HCT116 (cell line): Measurements from ENCODE around the gene PLG. TPM values are rescaled to one million over a fixed set of nuclear protein-coding genes. Genes with fewer than 3 reads are reported as not detected.
"Not testable (repeated sequence)": the region's sequence is repeated elsewhere in the genome, so short reads cannot be mapped to it uniquely, and the experiment has no call there.

Source experiments
- ATAC-seq: fragments of 200-7000 bp; cut with Tn5 transposase; 2 replicates; pipeline ENCODE4 v1.9.1; 2020; ENCODE audit warnings: mild to moderate bottlenecking, moderate library complexity
- BruUV-seq: library from RNA; stranded (reverse); fragments of 400-500 nt; replicated peaks from 2 replicates; lab custom pipeline; 2021; lab: Mats Ljungman, UMichigan
- CTCF ChIA-PET: fragments of 300-600 bp; sonication (Branson Sonifier 250); formaldehyde crosslinking; loops from one replicate; lab custom pipeline; 2021; ENCODE audit warnings: antibody characterized with exemption; lab: Charles Lee
- POLR2A ChIA-PET: fragments of 300-600, 350-600 bp; sonication (Branson Sonifier 250); formaldehyde crosslinking; loops from one replicate; lab custom pipeline; 2021; ENCODE audit warnings: antibody characterized with exemption; lab: Charles Lee
- RAD21 ChIA-PET, 2 experiments: fragments of 300-600 bp; sonication (Branson Sonifier 250); formaldehyde crosslinking; loops; one replicate each; lab custom pipeline; 2023; ENCODE audit warnings: low total read pairs in 2 of 2; ENCODE audit not compliant: uncharacterized antibody in 2 of 2, unreplicated experiment in 2 of 2, low non-redundant PET in 1 of 2; lab: Charles Lee
- DNase-seq: peaks from one replicate; pipeline ENCODE4 v3.0.0-alpha.2; 2010; ENCODE audit warnings: low read depth, low spot score
- H2AFZ ChIP-seq: fragments of 200-600 bp; shearing (Covaris generic), sonication (generic); 2 replicates; pipeline ENCODE4 v1.6.1; 2017; ENCODE audit warnings: low read depth, mixed run types, mixed read lengths, antibody characterized with exemption, low read length; ENCODE audit not compliant: poor library complexity, severe bottlenecking
- H3K27ac ChIP-seq: 2 replicates; pipeline ENCODE4 v1.5.1; 2012; ENCODE audit warnings: low read depth, low read length
- H3K27me3 ChIP-seq: fragments of 200-600 bp; sonication (generic); 2 replicates; pipeline ENCODE4 v1.6.1; 2016; ENCODE audit warnings: mixed run types, low read length, mixed read lengths; ENCODE audit not compliant: insufficient read depth
- H3K36me3 ChIP-seq, 2 experiments: fragments of 200-500 bp in 1 of 2; fragments of 200-600 bp in 1 of 2; sonication (Bioruptor generic) in 1 of 2; sonication (generic) in 1 of 2; 2 replicates each; pipeline versions ENCODE4 v1.5.1 to v1.6.1; 2014 to 2016; ENCODE audit warnings: low read length in 2 of 2, inconsistent platforms in 1 of 2, mixed read lengths in 1 of 2, mixed run types in 1 of 2; ENCODE audit not compliant: insufficient read depth in 2 of 2, control insufficient read depth in 1 of 2
- H3K4me1 ChIP-seq, 2 experiments: fragments of 200-600 bp in 1 of 2; sonication (generic) in 1 of 2; 2 replicates each; pipeline versions ENCODE4 v1.5.1 to v1.6.1; 2012 to 2017; ENCODE audit warnings: low read length in 2 of 2, inconsistent platforms in 1 of 2, mild to moderate bottlenecking in 1 of 2, mixed read lengths in 1 of 2, mixed run types in 1 of 2, moderate library complexity in 1 of 2; ENCODE audit not compliant: insufficient read depth in 2 of 2, control insufficient read depth in 1 of 2
- H3K4me2 ChIP-seq: fragments of 200-600 bp; sonication (generic); 2 replicates; pipeline ENCODE4 v1.6.1; 2017; ENCODE audit warnings: mixed run types, low read length, mixed read lengths
- H3K4me3 ChIP-seq, 2 experiments: fragments of 200-600 bp in 1 of 2; sonication (generic) in 1 of 2; replicated peaks in 1 of 2; 2 replicates each; pipeline ENCODE4 v1.5.1; 2011 to 2016; ENCODE audit warnings: low read length in 2 of 2, control low read depth in 1 of 2, low read depth in 1 of 2, mild to moderate bottlenecking in 1 of 2, mixed read lengths in 1 of 2, mixed run types in 1 of 2
- H3K79me2 ChIP-seq: fragments of 200-600 bp; sonication (generic); 2 replicates; pipeline ENCODE4 v1.6.1; 2017; ENCODE audit warnings: mild to moderate bottlenecking, mixed run types, low read length, moderate library complexity, mixed read lengths; ENCODE audit not compliant: insufficient read depth
- H3K9ac ChIP-seq: fragments of 200-600 bp; sonication (generic); 2 replicates; pipeline ENCODE4 v1.6.1; 2016; ENCODE audit warnings: low read length, mixed read lengths
- H3K9me2 ChIP-seq: fragments of 200-600 bp; sonication (generic), shearing (Covaris generic); 2 replicates; pipeline ENCODE4 v1.6.1; 2017; ENCODE audit warnings: mixed run types, mild to moderate bottlenecking, moderate library complexity; ENCODE audit not compliant: insufficient read depth
- H3K9me3 ChIP-seq, 2 experiments: fragments of 200-500 bp in 1 of 2; fragments of 200-600 bp in 1 of 2; sonication (Bioruptor generic) in 1 of 2; sonication (generic) in 1 of 2; 2 replicates each; pipeline ENCODE4 v1.6.1; 2014 to 2017; ENCODE audit warnings: low read length in 2 of 2, mixed read lengths in 2 of 2, inconsistent platforms in 1 of 2, low read depth in 1 of 2, mild to moderate bottlenecking in 1 of 2, mixed run types in 1 of 2, moderate library complexity in 1 of 2; ENCODE audit not compliant: control insufficient read depth in 1 of 2, insufficient read depth in 1 of 2
- H4K20me1 ChIP-seq: fragments of 200-600 bp; sonication (generic), shearing (Covaris generic); 2 replicates; pipeline ENCODE4 v1.6.1; 2017; ENCODE audit warnings: mixed run types, mild to moderate bottlenecking, moderate library complexity; ENCODE audit not compliant: insufficient read depth
- CBX3 ChIP-seq: IDR thresholded peaks from 2 replicates; pipeline ENCODE4 v1.6.1; 2012; ENCODE audit warnings: low read depth
- CEBPB ChIP-seq: IDR thresholded peaks from 2 replicates; pipeline ENCODE4 v1.6.1; 2012; ENCODE audit warnings: low read depth
- EGR1 ChIP-seq: IDR thresholded peaks from 2 replicates; pipeline ENCODE4 v1.6.1; 2012; ENCODE audit warnings: low read depth
- ELF1 ChIP-seq: IDR thresholded peaks from 2 replicates; pipeline ENCODE4 v1.6.1; 2012; ENCODE audit warnings: low read depth, borderline replicate concordance
- EZH2phosphoT487 ChIP-seq: fragments of 200-600 bp; IDR thresholded peaks from 2 replicates; pipeline ENCODE4 v1.6.1; 2018; ENCODE audit warnings: antibody characterized with exemption, borderline replicate concordance
- FOSL1 ChIP-seq: IDR thresholded peaks from 2 replicates; pipeline ENCODE4 v1.6.1; 2012; ENCODE audit warnings: low read depth
- RAD21 ChIP-seq: IDR thresholded peaks from 2 replicates; pipeline ENCODE4 v1.6.1; 2012; ENCODE audit warnings: low read depth, mild to moderate bottlenecking
- REST ChIP-seq: IDR thresholded peaks from 2 replicates; pipeline ENCODE4 v1.6.1; 2012; ENCODE audit warnings: low read depth
- SP1 ChIP-seq: IDR thresholded peaks from 2 replicates; pipeline ENCODE4 v1.6.1; 2012; ENCODE audit warnings: low read depth
- SRF ChIP-seq: IDR thresholded peaks from 2 replicates; pipeline ENCODE4 v1.6.1; 2012; ENCODE audit warnings: low read depth
- TCF7L2 ChIP-seq: IDR thresholded peaks from 2 replicates; pipeline ENCODE4 v1.7.0; 2011; ENCODE audit warnings: borderline replicate concordance, inconsistent platforms; ENCODE audit not compliant: insufficient read depth, insufficient read length; ENCODE audit errors: extremely low read depth
- ZBTB33 ChIP-seq: IDR thresholded peaks from 2 replicates; pipeline ENCODE4 v1.6.1; 2011; ENCODE audit warnings: mild to moderate bottlenecking, low read length, moderate library complexity; ENCODE audit not compliant: insufficient replicate concordance; ENCODE audit errors: extremely low read depth
- ZNF274 ChIP-seq: fragments of 200-500 bp; sonication (Bioruptor generic); IDR thresholded peaks from 2 replicates; pipeline ENCODE4 v1.6.1; 2014; ENCODE audit warnings: mild to moderate bottlenecking, low read depth, low read length, inconsistent platforms
- intact Hi-C: fragments of 100-400 bp; cut with micrococcal nuclease; formaldehyde crosslinking; loops from 2 replicates; pipeline ENCODE4 v1.10.0; 2022
- total RNA-seq: library from RNA; stranded (reverse); gene quantifications from one replicate; pipeline ENCODE4 v1.2.1, GENCODE V29; 2021; ENCODE audit not compliant: unreplicated experiment

PLG gene
- total RNA-seq, 1 experiment from 2014 or later = 0.69 TPM

GRCh38 chr6:160775792-160776580 is 73.9 kb downstream of the PLG start:
- Histone ChIP-seq H3K36me3 (no peaks in the 10 kb centered on the region), H3K27me3 (no peaks in the 10 kb centered on the region), H3K4me3 (no peak overlapping the region), H3K27ac (no peak overlapping the region), H3K9me2 (no peaks in the 10 kb centered on the region), H3K79me2 (no peaks in the 10 kb centered on the region), H3K9ac (no peak overlapping the region), H3K4me1 (no peaks in the 10 kb centered on the region), H3K4me2 (no peak overlapping the region), H2AFZ (no peak overlapping the region), H4K20me1 (no peaks in the 10 kb centered on the region), H3K9me3 (no peaks in the 10 kb centered on the region)
- ChIA-PET POLR2A (no interaction called here), CTCF (no interaction called here), RAD21 (no interaction called here)
- intact Hi-C loops = no loop called here
- BruUV-seq = no TSS peak
- no peak for DNase-seq
- TF ChIP-seq RAD21 (no peak), SRF (no peak), SP1 (no peak), EGR1 (no peak), TCF7L2 (no peak), ELF1 (no peak), ZNF274 (no peak), FOSL1 (no peak), CEBPB (no peak), ZBTB33 (no peak), CBX3 (no peak), EZH2phosphoT487 (no peak), REST (no peak)
- ATAC-seq = no peak

GRCh38 chr6:160779095-160779494 is 77.1 kb downstream of the PLG start:
- ATAC-seq, POLR2A ChIA-PET, H3K9ac ChIP-seq, H3K4me2 ChIP-seq, H3K9me2 ChIP-seq, H3K27ac ChIP-seq, H3K36me3 ChIP-seq, H3K4me3 ChIP-seq, intact Hi-C loops, H3K79me2 ChIP-seq, RAD21 ChIA-PET, DNase-seq, H3K9me3 ChIP-seq, BruUV-seq, H3K4me1 ChIP-seq, H2AFZ ChIP-seq, H4K20me1 ChIP-seq, CTCF ChIA-PET, H3K27me3 ChIP-seq: not testable (repeated sequence)
